Right cardiac atrium (tissue), 5 donors: Measurements from ENCODE around the gene TACR1. TPM values are rescaled to one million over a fixed set of nuclear protein-coding genes. Genes with fewer than 3 reads are reported as not detected.

Source experiments
- ATAC-seq, 2 donors: fragments of 200-7000 bp; cut with Tn5 transposase; one replicate each; pipeline versions ENCODE4 v1.8.0 to v1.9.1; 2020; ENCODE audit warnings: moderate library complexity in 2 of 2, mild to moderate bottlenecking in 1 of 2
- DNase-seq, 3 donors: peaks; one replicate each; pipeline ENCODE4 v3.0.0-alpha.2; 2020
- H3K27ac ChIP-seq: one replicate; pipeline ENCODE4 v1.5.1; 2013; ENCODE audit warnings: mild to moderate bottlenecking, low read length, control low read depth, moderate library complexity
- H3K27me3 ChIP-seq: one replicate; pipeline ENCODE4 v1.6.1; 2013; ENCODE audit not compliant: control insufficient read depth, insufficient read depth
- H3K4me1 ChIP-seq: one replicate; pipeline ENCODE4 v1.6.1; 2013; ENCODE audit warnings: low read length; ENCODE audit not compliant: control insufficient read depth, insufficient read depth
- H3K4me3 ChIP-seq: one replicate; pipeline ENCODE4 v1.5.1; 2013; ENCODE audit warnings: low read length, control low read depth
- H3K9me3 ChIP-seq: one replicate; pipeline ENCODE4 v1.6.1; 2013; ENCODE audit warnings: low read length; ENCODE audit not compliant: control insufficient read depth
- WGBS: extraction: QIAGEN DNeasy Blood & Tissue Kit; methylation state at CpG from one replicate; pipeline ENCODE4 v1.1.7; 2013; 5-methylcytosine and 5-hydroxymethylcytosine counted together
- intact Hi-C, 4 donors: fragments of 100-400 bp; cut with DNase I; formaldehyde crosslinking; loops; one replicate each; pipeline versions ENCODE4 v1.11.0 to v1.14.0; 2022 to 2023
- polyA plus RNA-seq: library from polyadenylated mRNA; stranded (reverse); fragments of 200-250 nt; gene quantifications from one replicate; pipeline ENCODE4 v1.2.3, GENCODE V29; 2013
- total RNA-seq, 4 donors: library from RNA; stranded (reverse); fragmentation: NEBNext Ultra II Directional; extraction: Animal tissue kit (Norgen Biotek cat#: 25700); gene quantifications; one replicate each; pipeline ENCODE4 v1.2.1, GENCODE V29; 2021
- donor health status: healthy with polysubstance abuse.
- donor health status: DM: no; HTN: yes; CAD: no.
- donor health status: DM: no; HTN: no; CAD: no.
- donor health status: DM: no; HTN: yes; CAD: no; lungs with severe emphysema.
- donor health status: DM: yes; HTN: yes; CAD: no.

The TACR1 gene
- total and polyA plus RNA-seq, 5 donors, result 0.07 to 0.21 (median 0.11) TPM; not detected in 2

GRCh38 chr2:75108937-75109482 is 90.3 kb downstream of the TACR1 start:
- DNase-seq, result no peak
- no peak for ATAC-seq
- no peak overlapping the region for H3K27ac ChIP-seq
- WGBS, result 68% methylated on average over 9 of the region's 9 CpGs
- no peaks in the 10 kb centered on the region for H3K9me3 ChIP-seq
- intact Hi-C loops, result no loop called here
- H3K4me3 ChIP-seq, result no peak overlapping the region
- no peaks in the 10 kb centered on the region for H3K4me1 ChIP-seq
- H3K27me3 ChIP-seq, result no peaks in the 10 kb centered on the region

- intact Hi-C loops, result no loop called here
- WGBS, result 96% methylated on average over 4 of the region's 4 CpGs
- H3K27ac ChIP-seq, result no peak overlapping the region
- H3K9me3 ChIP-seq, result no peaks in the 10 kb centered on the region
- DNase-seq (no peak), ATAC-seq (no peak)
- H3K4me1 ChIP-seq, result no peaks in the 10 kb centered on the region
- no peaks in the 10 kb centered on the region for H3K27me3 ChIP-seq
- no peak overlapping the region for H3K4me3 ChIP-seq
Measured at GRCh38 chr2:75102011-75102410, 97.3 kb downstream of the TACR1 start.

GRCh38 chr2:75100801-75101151 is 98.5 kb downstream of the TACR1 start:
- no peak for DNase-seq
- intact Hi-C loops, result no loop called here
- Histone ChIP-seq H3K4me3 (no peak overlapping the region), H3K27me3 (no peaks in the 10 kb centered on the region), H3K9me3 (no peaks in the 10 kb centered on the region), H3K27ac (no peak overlapping the region), H3K4me1 (no peaks in the 10 kb centered on the region)
- no peak for ATAC-seq
- WGBS, result 49% methylated on average over 1 of the region's 1 CpG

- no peak for DNase-seq
- Histone ChIP-seq H3K4me1 (no peaks in the 10 kb centered on the region), H3K4me3 (no peak overlapping the region), H3K9me3 (no peaks in the 10 kb centered on the region), H3K27ac (no peak overlapping the region), H3K27me3 (no peaks in the 10 kb centered on the region)
- WGBS, result 72% methylated on average over 3 of the region's 3 CpGs
- intact Hi-C loops, result no loop called here
- ATAC-seq, result no peak
Measured at GRCh38 chr2:75100011-75100800, 99.1 kb downstream of the TACR1 start.

- Histone ChIP-seq H3K9me3 (no peaks in the 10 kb centered on the region), H3K27me3 (no peaks in the 10 kb centered on the region), H3K27ac (no peak overlapping the region), H3K4me3 (no peak overlapping the region), H3K4me1 (no peaks in the 10 kb centered on the region)
- intact Hi-C loops, result no loop called here
- no peak for ATAC-seq
- DNase-seq, result no peak
- WGBS, result 84% methylated on average over 4 of the region's 4 CpGs
Measured at GRCh38 chr2:75099521-75099922, 99.8 kb downstream of the TACR1 start.

- ATAC-seq (no peak), DNase-seq (no peak)
- Histone ChIP-seq H3K4me1 (no peaks in the 10 kb centered on the region), H3K27me3 (no peaks in the 10 kb centered on the region), H3K4me3 (no peak overlapping the region), H3K9me3 (no peaks in the 10 kb centered on the region), H3K27ac (no peak overlapping the region)
- intact Hi-C loops, result no loop called here
- WGBS, result 33% methylated on average over 2 of the region's 2 CpGs
Measured at GRCh38 chr2:75098856-75099255, 100.5 kb downstream of the TACR1 start.

- no peak overlapping the region for H3K4me3 ChIP-seq
- no peak for ATAC-seq
- no peak for DNase-seq
- no peak overlapping the region for H3K27ac ChIP-seq
- no peaks in the 10 kb centered on the region for H3K9me3 ChIP-seq
- no peaks in the 10 kb centered on the region for H3K27me3 ChIP-seq
- intact Hi-C loops, result no loop called here
- 86% methylated on average over 1 of the region's 1 CpG for WGBS
- H3K4me1 ChIP-seq, result no peaks in the 10 kb centered on the region
Measured at GRCh38 chr2:75097831-75098230, 101.5 kb downstream of the TACR1 start.

GRCh38 chr2:75094405-75094804 is 104.9 kb downstream of the TACR1 start:
- DNase-seq, result no peak
- Histone ChIP-seq H3K4me1 (no peaks in the 10 kb centered on the region), H3K4me3 (no peak overlapping the region), H3K27ac (no peak overlapping the region), H3K27me3 (no peaks in the 10 kb centered on the region), H3K9me3 (no peaks in the 10 kb centered on the region)
- WGBS, result 97% methylated on average over 1 of the region's 1 CpG
- no peak for ATAC-seq
- intact Hi-C loops, result no loop called here

GRCh38 chr2:75090770-75091515 is 108.4 kb downstream of the TACR1 start:
- WGBS, result 79% methylated on average over 5 of the region's 5 CpGs
- Histone ChIP-seq H3K4me1 (no peaks in the 10 kb centered on the region), H3K27ac (no peak overlapping the region), H3K27me3 (no peaks in the 10 kb centered on the region), H3K9me3 (no peaks in the 10 kb centered on the region), H3K4me3 (no peak overlapping the region)
- intact Hi-C loops, result no loop called here
- ATAC-seq, result no peak
- no peak for DNase-seq

GRCh38 chr2:75089471-75089870 is 109.8 kb downstream of the TACR1 start:
- no peak for DNase-seq

GRCh38 chr2:75088791-75089190 is 110.5 kb downstream of the TACR1 start:
- Histone ChIP-seq H3K9me3 (no peaks in the 10 kb centered on the region), H3K27ac (no peak overlapping the region), H3K27me3 (no peaks in the 10 kb centered on the region), H3K4me1 (no peaks in the 10 kb centered on the region), H3K4me3 (no peak overlapping the region)
- WGBS, result 82% methylated on average over 3 of the region's 3 CpGs
- DNase-seq (no peak), ATAC-seq (no peak)
- intact Hi-C loops, result no loop called here

More at GRCh38 chr2:75089471-75089870, 109.8 kb downstream of the TACR1 start:
- H3K27me3 ChIP-seq, result no peaks in the 10 kb centered on the region
- no peaks in the 10 kb centered on the region for H3K9me3 ChIP-seq
- no peak for ATAC-seq
- no peak overlapping the region for H3K4me3 ChIP-seq
- H3K27ac ChIP-seq, result no peak overlapping the region
- WGBS, result 96% methylated on average over 3 of the region's 3 CpGs
- no peaks in the 10 kb centered on the region for H3K4me1 ChIP-seq
- intact Hi-C loops, result no loop called here
